Heart right ventricle (tissue), 16 donors: ENCODE measurements around the gene BLVRB. TPM values are rescaled to one million over a fixed set of nuclear protein-coding genes. Genes with fewer than 3 reads are reported as not detected.

Experiments
- ATAC-seq, 8 donors: fragments of 200-7000 bp; cut with Tn5 transposase; one replicate each; pipeline ENCODE4 v1.9.1; 2020; ENCODE audit warnings: mild to moderate bottlenecking in 8 of 8, moderate library complexity in 8 of 8, moderate number of reproducible peaks in 1 of 8
- DNase-seq, 2 donors: peaks; one replicate each; pipeline ENCODE4 v3.0.0-alpha.2; 2020
- H3K27ac ChIP-seq, 10 donors: fragments of 200-600 bp; sonication (generic) in 2 of 10; one replicate each; pipeline versions ENCODE4 v1.5.0 to v1.8.0; 2020 to 2022; ENCODE audit warnings: mild to moderate bottlenecking in 3 of 10
- H3K27me3 ChIP-seq, 7 donors: fragments of 200-600 bp; one replicate each; pipeline ENCODE4 v1.8.0; 2021 to 2022; ENCODE audit warnings: mild to moderate bottlenecking in 2 of 7
- H3K36me3 ChIP-seq, 9 donors: fragments of 200-600 bp; sonication (generic) in 1 of 9; one replicate each; pipeline versions ENCODE4 v1.5.0 to v1.8.0; 2020 to 2022; ENCODE audit warnings: mild to moderate bottlenecking in 2 of 9
- H3K4me1 ChIP-seq, 9 donors: fragments of 200-600 bp; sonication (generic) in 1 of 9; one replicate each; pipeline versions ENCODE4 v1.5.0 to v1.8.0; 2020 to 2022; ENCODE audit warnings: mild to moderate bottlenecking in 4 of 9
- H3K4me3 ChIP-seq, 10 donors: fragments of 200-600 bp; sonication (generic) in 2 of 10; one replicate each; pipeline versions ENCODE4 v1.5.0 to v1.8.0; 2020 to 2022; ENCODE audit warnings: mild to moderate bottlenecking in 7 of 10, moderate library complexity in 2 of 10
- H3K9me3 ChIP-seq, 11 donors: fragments of 200-600 bp in 10 of 11; sonication (generic) in 2 of 11; one replicate each; pipeline versions ENCODE4 v1.5.0 to v1.8.0; 2013 to 2022; ENCODE audit warnings: mild to moderate bottlenecking in 2 of 11, control low read depth in 1 of 11, moderate library complexity in 1 of 11
- WGBS, 2 donors: extraction: QIAGEN DNeasy Blood & Tissue Kit; methylation state at CpG; one replicate each; pipeline ENCODE4 v1.1.7; 2013; ENCODE audit warnings: inconsistent platforms in 1 of 2; 5-methylcytosine and 5-hydroxymethylcytosine counted together
- intact Hi-C, 10 donors: fragments of 100-400 bp; cut with DNase I; formaldehyde crosslinking; loops; one replicate each; pipeline versions ENCODE4 v1.11.1 to v1.14.2; 2022
- polyA plus RNA-seq, 2 donors: library from polyadenylated mRNA; stranded (reverse); fragments of 200-250 nt; gene quantifications; one replicate each; pipeline ENCODE4 v1.2.3, GENCODE V29; 2013
- total RNA-seq, 10 donors: library from RNA; stranded (reverse); fragmentation: NEBNext Ultra II Directional in 3 of 10; extraction: Animal tissue kit (Norgen Biotek cat#: 25700) in 3 of 10; gene quantifications; one replicate each; pipeline versions ENCODE4 v1.2.1 to v1.2.4, GENCODE V29; 2021 to 2023
- TF ChIP-seq, protein P1 (sequence below), 9 donors: fragments of 200-600 bp; sonication (generic) in 2 of 9; IDR thresholded peaks; one replicate each; pipeline versions ENCODE4 v1.5.0 to v1.8.0; 2021 to 2022; ENCODE audit warnings: antibody characterized with exemption in 9 of 9, mild to moderate bottlenecking in 5 of 9, moderate library complexity in 1 of 9
- donor health status: Arrhythmogenic right ventricular cardiomyopathy.
- donor health status: ischemic (EF 13 %, LVEDD 7.1; RV severe dilation, severe dysfunction).
- donor health status: healthy with polysubstance abuse.
- donor health status: DM: no; HTN: yes; CAD: no.
- donor health status: DM: no; HTN: no; CAD: no.
- donor health status: ischemic (EF 25% LVEDD 6.9; RV normal size, moderate dysfunction).
- donor health status: ischemic (EF 25% LVEDD 5.7; RV mildly dilated, moderate dysfunction).
- donor health status: healthy.
- donor health status: DM: yes; HTN: yes; CAD: no.
- donor health status: Ischemic cardiomyopathy.
- donor health status: ischemic (EF 35%, LVEDD 5.7; RV mildly dilated, moderate dysfunction).
- donor health status: nonischemic (EF 11% LVEDD 7.7; RV severe dilation, severe dysfunction).
- donor health status: DM: yes; HTN: yes; CAD: no.
- donor health status: PGD.
- donor health status: ischemic (EF 29% LVEDD 5.4; RV normal size, mild dysfunction).
- donor health status: nonischemic (EF 23%, LVEDD 6.1; RV moderate dilation, normal function).

The BLVRB gene
- total and polyA plus RNA-seq, 12 donors = 70.9 to 213 (median 95.1) TPM

DNA sequence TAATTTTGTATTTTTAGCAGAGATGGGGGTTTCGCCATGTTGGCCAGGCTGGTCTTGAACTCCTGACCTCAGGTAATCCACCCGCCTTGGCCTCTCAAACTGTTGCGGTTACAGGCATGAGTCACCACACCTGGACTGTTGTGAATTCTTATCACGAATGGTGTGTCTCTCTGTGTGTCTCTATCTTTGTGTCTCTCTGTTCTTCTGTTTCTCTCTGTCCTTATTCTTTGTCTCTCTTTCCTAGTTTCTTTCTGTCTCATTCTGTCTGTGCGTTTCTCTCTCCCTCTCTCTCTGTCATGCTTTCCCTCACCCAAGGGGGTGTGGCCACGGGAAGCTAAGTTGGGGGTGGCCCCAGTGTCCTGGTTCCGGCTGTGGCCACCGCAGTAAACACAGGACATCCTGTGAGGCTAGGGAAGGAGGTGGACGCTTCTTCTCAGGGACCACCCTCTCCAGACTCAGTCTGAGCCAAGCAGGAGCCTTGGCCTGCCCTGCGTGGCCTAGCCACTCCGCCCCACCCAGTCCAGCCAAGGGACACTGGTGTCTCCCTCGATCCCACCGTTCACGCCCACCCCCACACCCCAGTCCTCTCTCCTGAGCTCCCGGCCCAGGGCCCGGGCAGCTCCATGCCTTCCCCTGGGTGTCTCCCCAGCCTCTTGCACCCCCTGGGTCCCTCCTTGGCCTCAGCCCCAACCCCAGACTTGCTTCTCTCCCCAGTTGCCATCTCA lies 48.5 kb downstream of the BLVRB start:
- Histone ChIP-seq H3K9me3 (no peaks in the 10 kb centered on the region), H3K4me1 (peaks cover 12 to 61% (median 41%) of the 10 kb centered on the region in 9 donors), H3K4me3 (peak overlapping the region in 1 of 10 donors; percentile 14), H3K27me3 (no peaks in the 10 kb centered on the region), H3K36me3 (peaks cover 0 to 6% (median 0%) of the 10 kb centered on the region in 9 donors), H3K27ac (peak overlapping the region; percentile 75 to 96 (median 84))
- intact Hi-C loops = loop anchor here in 1 of 10 donors (10.0 kb wide), 1 partner anchor 388 kb away; no protein-coding TSS in a partner anchor
- DNase-seq (peak; percentile 60 to 81), ATAC-seq (peak in 7 of 8 donors; percentile 25 to 51 (median 29))
- WGBS, 2 donors = 40 to 43% methylated on average over 16 of the region's 16 CpGs
- TF ChIP-seq, protein P1, sequence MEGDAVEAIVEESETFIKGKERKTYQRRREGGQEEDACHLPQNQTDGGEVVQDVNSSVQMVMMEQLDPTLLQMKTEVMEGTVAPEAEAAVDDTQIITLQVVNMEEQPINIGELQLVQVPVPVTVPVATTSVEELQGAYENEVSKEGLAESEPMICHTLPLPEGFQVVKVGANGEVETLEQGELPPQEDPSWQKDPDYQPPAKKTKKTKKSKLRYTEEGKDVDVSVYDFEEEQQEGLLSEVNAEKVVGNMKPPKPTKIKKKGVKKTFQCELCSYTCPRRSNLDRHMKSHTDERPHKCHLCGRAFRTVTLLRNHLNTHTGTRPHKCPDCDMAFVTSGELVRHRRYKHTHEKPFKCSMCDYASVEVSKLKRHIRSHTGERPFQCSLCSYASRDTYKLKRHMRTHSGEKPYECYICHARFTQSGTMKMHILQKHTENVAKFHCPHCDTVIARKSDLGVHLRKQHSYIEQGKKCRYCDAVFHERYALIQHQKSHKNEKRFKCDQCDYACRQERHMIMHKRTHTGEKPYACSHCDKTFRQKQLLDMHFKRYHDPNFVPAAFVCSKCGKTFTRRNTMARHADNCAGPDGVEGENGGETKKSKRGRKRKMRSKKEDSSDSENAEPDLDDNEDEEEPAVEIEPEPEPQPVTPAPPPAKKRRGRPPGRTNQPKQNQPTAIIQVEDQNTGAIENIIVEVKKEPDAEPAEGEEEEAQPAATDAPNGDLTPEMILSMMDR (IDR thresholded peaks at IDR 0.05) = no peak

DNA sequence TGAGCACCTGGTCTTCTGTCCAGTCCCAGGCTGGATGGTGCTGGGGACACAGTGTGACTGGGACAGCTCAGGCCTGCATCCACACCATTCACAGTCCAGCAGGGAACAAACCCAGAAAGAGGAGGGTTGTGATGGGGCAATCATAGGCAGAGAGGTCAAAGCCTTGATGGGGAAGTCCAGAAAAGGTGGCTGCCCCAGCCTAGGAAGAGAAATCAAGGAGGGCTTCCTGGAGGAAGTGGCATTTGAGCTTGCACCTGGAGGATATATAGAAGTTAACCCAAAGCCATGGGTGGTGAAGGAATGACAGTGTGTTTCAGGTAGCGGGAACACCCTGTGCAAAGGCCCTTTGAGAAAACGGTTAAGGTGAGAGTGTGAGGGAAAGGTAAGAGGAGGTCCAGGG lies 49.8 kb downstream of the BLVRB start:
- Histone ChIP-seq H3K9me3 (no peaks in the 10 kb centered on the region), H3K4me1 (peaks cover 16 to 64% (median 45%) of the 10 kb centered on the region in 9 donors), H3K27ac (peak overlapping the region in 1 of 10 donors; percentile 96), H3K36me3 (no peaks in the 10 kb centered on the region), H3K4me3 (no peak overlapping the region), H3K27me3 (no peaks in the 10 kb centered on the region)
- intact Hi-C loops = loop anchor here in 1 of 10 donors (10.0 kb wide), 1 partner anchor 389 kb away; no protein-coding TSS in a partner anchor
- WGBS, 2 donors = 98 to 100% methylated on average over 2 of the region's 2 CpGs
- DNase-seq = no peak
- TF ChIP-seq, protein P1 (IDR thresholded peaks at IDR 0.05) = no peak
- ATAC-seq = no peak

DNA sequence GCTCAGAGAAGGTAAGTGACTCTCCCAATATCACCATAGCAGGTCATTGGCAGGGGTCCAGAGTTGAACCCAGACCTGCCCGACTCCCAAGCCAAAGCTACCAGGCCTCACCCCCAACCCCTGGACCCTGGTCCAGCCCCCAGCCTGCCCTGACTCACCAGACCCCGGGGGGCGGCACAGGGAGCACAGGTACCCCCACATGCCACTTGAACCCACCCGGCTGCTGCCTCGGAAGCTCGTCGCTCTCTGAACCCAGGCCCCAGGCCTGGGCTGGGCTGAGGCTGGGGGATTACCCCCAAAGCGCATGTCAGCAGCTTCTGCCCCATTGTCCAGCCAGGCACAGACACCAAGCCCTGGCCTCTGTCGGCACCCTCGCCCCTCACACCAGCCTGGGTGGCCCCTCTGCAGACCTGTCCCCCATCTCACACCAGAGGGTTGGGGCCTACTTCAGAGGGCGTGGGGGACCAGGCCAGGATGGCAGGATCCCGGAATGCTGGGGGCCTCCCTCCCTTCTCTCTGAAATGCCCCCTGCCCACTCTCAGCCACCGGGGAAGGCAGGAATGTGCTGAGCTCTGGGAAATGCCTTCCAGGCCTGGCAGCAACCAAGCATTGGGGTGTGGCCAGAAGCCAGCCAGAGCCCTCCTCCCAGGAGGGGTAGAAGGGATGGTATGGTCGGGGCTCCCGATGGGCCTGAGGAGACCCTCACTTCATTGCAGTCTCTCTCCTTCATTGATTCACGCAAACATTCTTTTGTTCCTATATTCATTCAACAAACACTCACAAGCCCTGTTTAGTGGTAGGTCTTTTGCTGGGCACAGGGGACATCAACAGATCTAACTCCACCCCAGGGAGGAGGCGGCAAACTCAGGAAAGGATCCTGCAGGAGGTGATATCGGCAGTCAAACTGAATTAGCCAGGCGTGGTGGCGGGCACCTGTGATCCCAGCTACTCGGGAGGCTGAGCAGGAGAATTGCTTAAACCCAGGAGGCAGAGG lies 50.7 kb downstream of the BLVRB start:
- Histone ChIP-seq H3K27me3 (no peaks in the 10 kb centered on the region), H3K9me3 (no peaks in the 10 kb centered on the region), H3K4me3 (no peak overlapping the region), H3K27ac (peak overlapping the region in 2 of 10 donors; percentile 23 to 27), H3K4me1 (peaks cover 16 to 56% (median 46%) of the 10 kb centered on the region in 9 donors), H3K36me3 (no peaks in the 10 kb centered on the region)
- DNase-seq (no peak), ATAC-seq (no peak)
- 81 to 82% methylated on average over 21 of the region's 21 CpGs for WGBS, 2 donors
- intact Hi-C loops = loop anchor here in 1 of 10 donors (10.0 kb wide), 1 partner anchor 390 kb away; no protein-coding TSS in a partner anchor
- TF ChIP-seq, protein P1 (IDR thresholded peaks at IDR 0.05) = no peak
